Heart left ventricle (tissue), 16 donors: Measurements from ENCODE around the gene SYN1. TPM values are rescaled to one million over a fixed set of nuclear protein-coding genes. Genes with fewer than 3 reads are reported as not detected.

Source experiments
- ATAC-seq, 4 donors: fragments of 200-7000 bp; cut with Tn5 transposase; one replicate each; pipeline ENCODE4 v1.9.1; 2020 to 2022; ENCODE audit warnings: moderate library complexity in 4 of 4, mild to moderate bottlenecking in 3 of 4, moderate number of reproducible peaks in 1 of 4
- DNase-seq, 5 donors: peaks; one replicate each; pipeline ENCODE4 v3.0.0-alpha.2; 2020
- H3K27ac ChIP-seq, 12 donors: fragments of 200-600 bp; sonication (generic) in 4 of 12; one replicate each; pipeline versions ENCODE4 v1.5.0 to v1.8.0; 2016 to 2022; ENCODE audit warnings: mild to moderate bottlenecking in 2 of 12
- H3K27me3 ChIP-seq, 9 donors: fragments of 200-600 bp; sonication (generic) in 2 of 9; one replicate each; pipeline versions ENCODE4 v1.5.1 to v1.8.0; 2016 to 2022; ENCODE audit warnings: mild to moderate bottlenecking in 3 of 9
- H3K36me3 ChIP-seq, 9 donors: fragments of 200-600 bp; sonication (generic) in 2 of 9; one replicate each; pipeline versions ENCODE4 v1.5.0 to v1.8.0; 2018 to 2022; ENCODE audit warnings: mild to moderate bottlenecking in 2 of 9
- H3K4me1 ChIP-seq, 12 donors: fragments of 200-600 bp; sonication (generic) in 4 of 12; one replicate each; pipeline versions ENCODE4 v1.5.0 to v1.8.0; 2016 to 2022; ENCODE audit warnings: mild to moderate bottlenecking in 3 of 12
- H3K4me3 ChIP-seq, 12 donors: fragments of 200-600 bp; sonication (generic) in 4 of 12; one replicate each; pipeline versions ENCODE4 v1.5.0 to v1.8.0; 2017 to 2022; ENCODE audit warnings: mild to moderate bottlenecking in 9 of 12, moderate library complexity in 4 of 12
- H3K9me3 ChIP-seq, 12 donors: fragments of 200-600 bp; sonication (generic) in 4 of 12; one replicate each; pipeline versions ENCODE4 v1.5.0 to v1.8.0; 2016 to 2022; ENCODE audit warnings: mild to moderate bottlenecking in 1 of 12
- CTCF ChIP-seq, 12 donors: fragments of 200-600 bp; sonication (generic) in 4 of 12; IDR thresholded peaks; one replicate each; pipeline versions ENCODE4 v1.5.0 to v1.8.0; 2018 to 2022; ENCODE audit warnings: antibody characterized with exemption in 12 of 12, mild to moderate bottlenecking in 5 of 12
- POLR2A ChIP-seq, 2 donors: fragments of 450-650 bp; IDR thresholded peaks; one replicate each; pipeline ENCODE4 v1.6.1; 2017; ENCODE audit warnings: antibody characterized with exemption in 2 of 2, mild to moderate bottlenecking in 2 of 2, moderate library complexity in 2 of 2
- WGBS, 4 donors: extraction: QIAGEN DNeasy Blood & Tissue Kit in 2 of 4; methylation state at CpG; one replicate each; pipeline versions ENCODE4 v1.1.5 to v1.1.7; 2013 to 2018; 5-methylcytosine and 5-hydroxymethylcytosine counted together
- intact Hi-C, 10 donors: fragments of 100-400 bp; cut with DNase I; formaldehyde crosslinking; loops; one replicate each; pipeline versions ENCODE4 v1.11.1 to v1.14.2; 2022
- polyA plus RNA-seq, 2 donors: library from polyadenylated mRNA; stranded (reverse); fragments of 200-250 nt; gene quantifications; one replicate each; pipeline ENCODE4 v1.2.3, GENCODE V29; 2013
- total RNA-seq, 9 donors: library from RNA; depleted of rRNA in 2 of 9; stranded (reverse); fragments of >200 nt in 2 of 9; fragmentation: NEBNext Ultra II Directional in 3 of 9; extraction: Animal tissue kit (Norgen Biotek cat#: 25700) in 3 of 9; gene quantifications; one replicate each; pipeline versions ENCODE4 v1.1.0 to v1.2.4, GENCODE V29; 2016 to 2023
- donor health status: ischemic (EF 13 %, LVEDD 7.1; RV severe dilation, severe dysfunction).
- donor health status: healthy with polysubstance abuse.
- donor health status: DM: no; HTN: yes; CAD: no.
- donor health status: DM: no; HTN: no; CAD: no.
- donor health status: ischemic (EF 25% LVEDD 6.9; RV normal size, moderate dysfunction).
- donor health status: ischemic (EF 25% LVEDD 5.7; RV mildly dilated, moderate dysfunction).
- donor health status: healthy.
- donor health status: DM: yes; HTN: yes; CAD: no.
- donor health status: ischemic (EF 35%, LVEDD 5.7; RV mildly dilated, moderate dysfunction).
- donor health status: nonischemic (EF 11% LVEDD 7.7; RV severe dilation, severe dysfunction).
- donor health status: DM: yes; HTN: yes; CAD: no.
- donor health status: PGD.
- donor health status: ischemic (EF 29% LVEDD 5.4; RV normal size, mild dysfunction).
- donor health status: nonischemic (EF 23%, LVEDD 6.1; RV moderate dilation, normal function).

SYN1 gene
- total and polyA plus RNA-seq, 11 donors = 7.1 to 20.5 (median 11.3) TPM

GRCh38 chrX:47661539-47661938 lies 41.9 kb upstream of the SYN1 start:
- Histone ChIP-seq H3K4me3 (no peak overlapping the region), H3K27ac (peak overlapping the region in 1 of 12 donors; percentile 9), H3K9me3 (no peaks in the 10 kb centered on the region), H3K36me3 (peaks cover 0 to 12% (median 7%) of the 10 kb centered on the region in 9 donors), H3K4me1 (peaks cover 0 to 13% (median 3%) of the 10 kb centered on the region in 12 donors), H3K27me3 (no peaks in the 10 kb centered on the region)
- ATAC-seq (no peak), DNase-seq (no peak)
- no peak for TF ChIP-seq CTCF (IDR thresholded peaks at IDR 0.05)
- no peak for TF ChIP-seq POLR2A (IDR thresholded peaks at IDR 0.05)
- 74 to 92% (median 84%) methylated on average over 7 of the region's 7 CpGs for WGBS, 4 donors
- intact Hi-C loops = no loop called here

- peaks cover 0 to 32% (median 22%) of the 10 kb centered on the region in 9 donors for H3K36me3 ChIP-seq
- H3K4me3 ChIP-seq = peak overlapping the region in 11 of 12 donors; percentile 40 to 80 (median 66)
- WGBS, 4 donors = 25 to 51% (median 37%) methylated on average over 8 of the region's 8 CpGs
- ATAC-seq = no peak
- H3K27ac ChIP-seq = peak overlapping the region in 11 of 12 donors; percentile 88 to 97 (median 91)
- no peak for TF ChIP-seq POLR2A (IDR thresholded peaks at IDR 0.05)
- no peaks in the 10 kb centered on the region for H3K27me3 ChIP-seq
- no peaks in the 10 kb centered on the region for H3K9me3 ChIP-seq
- DNase-seq = no peak
- intact Hi-C loops = loop anchor here in 6 of 10 donors (5.0 to 10.0 kb wide), 4 partner anchors 175 to 465 kb away; partner anchors contain the start of genes UBA1 (in 2 of the 6) and ZNF81 (in 2 of the 6)
- peaks cover 0 to 13% (median 3%) of the 10 kb centered on the region in 12 donors for H3K4me1 ChIP-seq
Measured at GRCh38 chrX:47659421-47659726, 39.7 kb upstream of the SYN1 start.

- no peaks in the 10 kb centered on the region for H3K9me3 ChIP-seq
- intact Hi-C loops = loop anchor here in 6 of 10 donors (5.0 to 10.0 kb wide), 4 partner anchors 176 to 464 kb away; partner anchors contain the start of genes UBA1 (in 2 of the 6) and ZNF81 (in 2 of the 6)
Measured at GRCh38 chrX:47658684-47659420, 39.2 kb upstream of the SYN1 start, which contains the start of gene UXT. UXT (minus strand) TSS chrX:47659180; CDS start chrX:47658927, 253 bp downstream.

GRCh38 chrX:47658301-47658683 lies 38.6 kb upstream of the SYN1 start:
- peak overlapping the region; percentile 24 to 80 (median 66) for H3K4me3 ChIP-seq
- DNase-seq (no peak), ATAC-seq (no peak)
- H3K27me3 ChIP-seq = no peaks in the 10 kb centered on the region
- 2 to 46% (median 22%) methylated on average over 13 of the region's 13 CpGs for WGBS, 4 donors
- intact Hi-C loops = loop anchor here in 6 of 10 donors (5.0 to 10.0 kb wide), 4 partner anchors 177 to 463 kb away; partner anchors contain the start of genes UBA1 (in 2 of the 6) and ZNF81 (in 2 of the 6)
- H3K27ac ChIP-seq = peak overlapping the region in 11 of 12 donors; percentile 88 to 97 (median 91)
- H3K4me1 ChIP-seq = peaks cover 0 to 13% (median 3%) of the 10 kb centered on the region in 12 donors
- peaks cover 0 to 41% (median 26%) of the 10 kb centered on the region in 9 donors for H3K36me3 ChIP-seq
- no peak for TF ChIP-seq POLR2A (IDR thresholded peaks at IDR 0.05)
- TF ChIP-seq CTCF (IDR thresholded peaks at IDR 0.05) = no peak
- no peaks in the 10 kb centered on the region for H3K9me3 ChIP-seq

More at GRCh38 chrX:47658684-47659420, 39.2 kb upstream of the SYN1 start, which contains the start of gene UXT:
- Histone ChIP-seq H3K4me3 (peak within 1 kb of the TSS; percentile 24 to 80 (median 66)), H3K27me3 (no peaks in the 10 kb centered on the region), H3K4me1 (peaks cover 0 to 13% (median 3%) of the 10 kb centered on the region in 12 donors), H3K27ac (peak within 1 kb of the TSS; percentile 88 to 97 (median 90)), H3K36me3 (peaks cover 0 to 35% (median 22%) of the 10 kb centered on the region in 9 donors)
- WGBS, 4 donors = 0 to 39% (median 19%) methylated on average over 48 to 54 of the region's 54 CpGs
- ATAC-seq (peak; percentile 93 to 95 (median 94)), DNase-seq (peak; percentile 90 to 93 (median 93))
- TF ChIP-seq POLR2A (IDR thresholded peaks at IDR 0.05) = peak in 1 of 2 donors; percentile 69
- no peak for TF ChIP-seq CTCF (IDR thresholded peaks at IDR 0.05)
